Activated T-cell treated with anti-CD3 and anti-CD28 coated beads, Interleukin-2, amount 50 U/mL, for 72 hours (primary cell): ENCODE data around the gene UBE2I. TPM values are rescaled to one million over a fixed set of nuclear protein-coding genes. Genes with fewer than 3 reads are reported as not detected.
"Not testable (repeated sequence)": the region's sequence is repeated elsewhere in the genome, so short reads cannot be mapped to it uniquely, and the experiment has no call there.

Experiments used
- ATAC-seq, 2 donors: fragments of 150-1000 bp; cut with Tn5 transposase; replicated peaks in 1 of 2; 2 replicates each; pipeline ENCODE4 v1.10.0; 2021; ENCODE audit warnings: moderate library complexity in 2 of 2, mild to moderate bottlenecking in 1 of 2
- DNase-seq, 2 donors: peaks; one replicate each; pipeline ENCODE4 v3.0.0; 2021 to 2022; ENCODE audit warnings: mixed read lengths in 1 of 2
- H3K27ac Mint-ChIP-seq: one replicate; pipeline ENCODE4 v1.8.0; 2022; ENCODE audit warnings: mild to moderate bottlenecking, moderate library complexity, mixed read lengths
- H3K27me3 Mint-ChIP-seq: one replicate; pipeline ENCODE4 v1.8.0; 2022; ENCODE audit warnings: low read depth, mixed read lengths
- H3K36me3 Mint-ChIP-seq, 2 donors: one replicate each; pipeline ENCODE4 v1.8.0; 2022; ENCODE audit warnings: mixed read lengths in 2 of 2, mild to moderate bottlenecking in 1 of 2; ENCODE audit not compliant: insufficient read depth in 2 of 2
- H3K4me1 Mint-ChIP-seq: one replicate; pipeline ENCODE4 v1.8.0; 2022; ENCODE audit warnings: low read depth, mixed read lengths
- H3K4me3 Mint-ChIP-seq, 2 donors: one replicate each; pipeline ENCODE4 v1.8.0; 2022; ENCODE audit warnings: mild to moderate bottlenecking in 2 of 2, mixed read lengths in 2 of 2, moderate library complexity in 2 of 2
- H3K9me3 Mint-ChIP-seq, 2 donors: one replicate each; pipeline ENCODE4 v1.8.0; 2022; ENCODE audit warnings: mixed read lengths in 2 of 2
- total RNA-seq, 2 donors: library from RNA; stranded (reverse); gene quantifications; one replicate each; pipeline ENCODE4 v1.2.3, GENCODE V29; 2022

Gene UBE2I
- total RNA-seq, 2 donors from 2014 or later = 225 to 231 TPM

DNA sequence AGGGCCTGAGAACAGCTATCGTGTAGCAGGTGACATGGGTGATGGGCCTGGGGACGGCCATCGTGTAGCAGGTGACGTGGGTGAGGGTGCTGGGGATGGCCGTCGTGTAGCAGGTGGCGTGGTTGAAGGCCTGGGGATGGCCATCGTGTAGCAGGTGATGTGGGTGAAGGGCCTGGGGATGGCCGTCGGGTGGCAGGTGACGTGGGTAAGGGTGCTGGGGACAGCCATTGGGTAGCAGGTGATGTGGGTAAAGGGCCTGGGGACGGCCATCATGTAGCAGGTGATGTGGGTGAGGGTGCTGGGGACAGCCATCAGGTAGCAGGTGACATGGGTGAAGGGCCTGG, 38.1 kb upstream of the UBE2I start:
- H3K27ac Mint-ChIP-seq = no peak overlapping the region

DNA sequence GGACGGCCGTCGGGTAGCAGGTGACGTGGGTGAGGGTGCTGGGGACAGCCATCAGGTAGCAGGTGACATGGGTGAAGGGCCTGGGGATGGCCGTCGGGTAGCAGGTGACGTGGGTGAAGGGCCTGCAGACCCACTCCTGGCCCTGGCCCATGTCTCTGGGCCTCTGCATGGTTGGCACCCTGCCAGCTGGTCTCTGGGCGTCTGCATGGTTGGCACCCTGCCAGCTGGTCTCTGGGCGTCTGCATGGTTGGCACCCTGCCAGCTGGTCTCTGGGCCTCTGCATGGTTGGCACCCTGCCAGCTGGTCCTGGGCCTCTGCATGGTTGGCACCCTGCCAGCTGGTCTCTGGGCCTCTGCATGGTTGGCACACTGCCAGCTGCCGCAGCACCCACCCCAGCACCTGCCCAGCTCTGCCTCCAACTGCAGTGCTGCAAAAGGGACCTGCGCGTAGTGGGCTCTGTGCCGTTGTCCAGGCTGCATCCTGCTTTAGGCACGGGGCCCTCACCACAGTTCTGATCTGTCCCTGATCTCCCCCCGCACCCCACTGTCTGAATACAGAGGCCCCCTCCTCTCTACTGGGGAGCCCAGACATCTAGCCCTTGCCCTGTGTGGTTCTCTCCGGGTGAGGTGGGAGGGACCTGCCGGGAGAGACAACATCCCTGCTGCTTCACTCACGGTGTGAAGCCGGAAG, 37.6 kb upstream of the UBE2I start:
- ATAC-seq, H3K9me3 Mint-ChIP-seq, H3K4me3 Mint-ChIP-seq, H3K27me3 Mint-ChIP-seq, H3K27ac Mint-ChIP-seq, DNase-seq, H3K4me1 Mint-ChIP-seq, H3K36me3 Mint-ChIP-seq: not testable (repeated sequence)

More for the DNA sequence above, 38.1 kb upstream of the UBE2I start:
- Mint-ChIP-seq H3K27me3 (peaks cover 8% of the 10 kb centered on the region), H3K36me3 (no peaks in the 10 kb centered on the region), H3K4me3 (no peak overlapping the region), H3K4me1 (no peaks in the 10 kb centered on the region), H3K9me3 (no peaks in the 10 kb centered on the region)
- DNase-seq = no peak
- no peak for ATAC-seq

DNA sequence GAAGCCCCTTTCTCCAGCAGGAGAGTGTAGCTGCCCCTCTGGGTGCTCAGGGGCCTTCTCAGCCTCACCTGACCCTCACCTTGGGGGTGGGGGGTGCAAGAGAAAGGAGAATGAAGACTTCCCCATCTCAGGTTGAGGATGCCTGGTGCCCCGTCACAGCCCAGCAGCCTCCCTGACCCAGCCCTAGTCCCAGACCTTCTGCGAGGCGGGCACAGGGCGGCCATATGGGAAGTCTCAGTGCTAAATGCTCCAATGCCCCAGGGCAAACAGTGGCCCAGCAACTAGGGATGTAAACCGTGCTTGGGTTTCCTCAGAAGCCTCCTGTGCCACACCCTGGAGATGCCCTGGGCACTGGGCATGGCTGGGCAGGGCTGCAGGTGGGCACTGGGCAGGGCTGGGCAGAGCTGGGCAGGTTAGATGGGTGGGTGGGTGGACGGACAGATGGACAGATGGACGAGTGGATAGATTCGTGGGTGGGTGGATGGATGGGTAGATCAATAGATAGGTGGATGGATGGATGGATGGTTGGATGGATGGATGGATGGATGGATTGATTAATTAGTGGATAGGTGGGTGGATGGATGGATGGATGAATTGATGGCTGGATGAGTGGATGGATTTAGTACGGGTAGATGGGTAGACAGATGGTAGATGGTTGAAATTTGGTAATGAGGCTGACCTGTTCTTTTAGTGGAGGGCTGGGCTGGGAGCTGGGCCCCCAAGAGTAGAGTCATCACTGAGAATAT, 36.8 kb upstream of the UBE2I start:
- Mint-ChIP-seq H3K4me1 (no peaks in the 10 kb centered on the region), H3K27me3 (peaks cover 12% of the 10 kb centered on the region), H3K27ac (no peak overlapping the region), H3K9me3 (no peaks in the 10 kb centered on the region), H3K4me3 (no peak overlapping the region), H3K36me3 (no peaks in the 10 kb centered on the region)
- DNase-seq (no peak), ATAC-seq (no peak)

DNA sequence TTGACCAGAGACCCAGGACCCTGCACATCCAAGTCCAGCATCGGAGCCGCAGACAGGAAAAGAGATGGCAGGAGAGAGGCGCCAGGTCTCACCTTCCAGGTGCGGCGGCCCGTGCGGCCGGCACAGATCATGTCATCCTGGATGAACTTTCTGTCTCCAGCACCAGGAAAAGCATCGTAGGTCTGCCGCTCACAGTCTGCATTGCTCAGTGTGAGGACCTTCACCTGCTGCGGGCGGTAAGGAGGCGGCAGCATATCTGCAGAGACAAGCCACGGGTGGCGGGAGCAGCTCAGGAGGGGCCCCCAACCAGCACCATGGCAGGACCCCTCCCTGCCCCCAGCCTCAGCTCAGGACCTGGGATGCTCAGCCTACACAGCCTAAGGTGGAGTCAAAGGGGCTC, 35.6 kb upstream of the UBE2I start:
- Mint-ChIP-seq H3K4me3 (no peak overlapping the region), H3K9me3 (no peaks in the 10 kb centered on the region), H3K27ac (no peak overlapping the region), H3K4me1 (no peaks in the 10 kb centered on the region), H3K27me3 (peaks cover 14% of the 10 kb centered on the region), H3K36me3 (no peaks in the 10 kb centered on the region)
- ATAC-seq (no peak), DNase-seq (no peak)

DNA sequence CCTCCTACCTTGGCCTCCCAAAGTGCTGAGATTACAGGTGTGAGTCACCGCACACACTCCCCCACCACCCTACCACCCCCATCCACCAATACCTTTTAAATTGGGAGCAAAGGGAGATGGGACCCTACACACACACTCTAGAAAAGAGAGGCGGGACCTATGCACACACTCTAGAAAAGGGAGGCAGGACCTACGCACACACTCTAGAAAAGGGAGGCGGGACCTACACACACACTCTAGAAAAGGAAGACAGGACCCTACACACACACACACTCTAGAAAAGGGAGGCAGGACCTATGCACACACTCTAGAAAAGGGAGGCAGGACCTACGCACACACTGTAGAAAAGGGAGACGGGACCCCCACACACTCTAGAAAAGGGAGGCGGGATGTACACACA, 34.7 kb upstream of the UBE2I start:
- H3K4me3 Mint-ChIP-seq = no peak overlapping the region
- no peak overlapping the region for H3K27ac Mint-ChIP-seq
- no peak for DNase-seq
- H3K9me3 Mint-ChIP-seq = no peaks in the 10 kb centered on the region
- no peak for ATAC-seq
- peaks cover 14% of the 10 kb centered on the region for H3K27me3 Mint-ChIP-seq
- no peaks in the 10 kb centered on the region for H3K4me1 Mint-ChIP-seq
- H3K36me3 Mint-ChIP-seq = no peaks in the 10 kb centered on the region

DNA sequence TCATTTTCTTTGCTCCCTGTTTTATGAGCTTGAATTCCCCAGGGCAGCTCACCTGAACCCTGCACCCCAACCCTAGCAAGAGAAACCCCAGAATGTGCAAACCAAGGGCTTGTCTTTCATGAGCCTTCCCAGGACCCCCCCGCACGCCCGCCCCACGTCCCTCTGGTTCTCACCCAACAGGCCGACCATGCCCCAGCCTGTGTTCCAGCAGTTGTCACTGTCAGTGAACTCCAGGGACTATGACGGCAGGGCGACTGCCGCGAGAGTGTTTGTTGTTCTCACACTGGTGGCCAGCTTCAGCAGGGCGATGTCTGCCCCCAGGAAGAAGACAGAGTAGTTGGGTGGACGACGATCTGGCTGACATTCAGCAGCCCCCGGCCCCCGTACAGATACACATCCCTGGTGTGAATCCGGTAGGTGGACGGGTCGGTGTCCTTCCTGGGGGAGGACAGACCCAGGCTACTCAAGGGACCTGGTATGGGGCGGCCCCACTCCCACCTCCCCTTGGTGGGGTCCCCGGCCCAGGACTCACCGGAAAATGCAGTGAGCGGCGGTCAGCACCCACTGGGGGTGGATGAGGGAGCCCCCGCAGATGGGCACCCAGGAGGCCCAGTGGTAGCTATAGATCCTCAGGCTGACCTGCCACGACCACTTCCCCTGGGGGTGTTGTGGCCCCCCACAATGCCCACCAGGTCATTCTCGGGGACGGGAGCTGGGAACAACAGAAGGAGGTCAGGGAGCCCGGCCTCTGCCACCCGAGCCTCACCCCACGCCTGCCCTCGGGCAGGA, 33.5 kb upstream of the UBE2I start:
- peaks cover 14% of the 10 kb centered on the region for H3K27me3 Mint-ChIP-seq
- no peak overlapping the region for H3K4me3 Mint-ChIP-seq
- no peak for DNase-seq
- no peak for ATAC-seq
- no peak overlapping the region for H3K27ac Mint-ChIP-seq
- no peaks in the 10 kb centered on the region for H3K4me1 Mint-ChIP-seq
- H3K9me3 Mint-ChIP-seq = no peaks in the 10 kb centered on the region
- no peaks in the 10 kb centered on the region for H3K36me3 Mint-ChIP-seq

DNA sequence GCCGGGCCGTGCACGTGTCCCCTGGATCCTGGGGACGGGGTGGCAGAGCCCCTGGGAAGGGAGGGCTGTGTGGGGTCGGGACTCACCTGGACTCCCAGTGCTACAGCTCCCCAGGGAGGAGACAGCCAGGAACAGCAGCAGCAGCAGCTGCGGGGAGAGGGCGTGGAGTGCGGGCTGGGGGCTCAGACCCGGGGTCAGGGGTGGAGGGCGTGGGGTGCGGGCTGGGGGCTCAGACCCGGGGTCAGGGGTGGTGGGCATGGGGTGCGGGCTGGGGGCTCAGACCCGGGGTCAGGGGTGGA, 32.9 kb upstream of the UBE2I start:
- Mint-ChIP-seq H3K4me1 (no peaks in the 10 kb centered on the region), H3K27ac (no peak overlapping the region), H3K27me3 (peaks cover 14% of the 10 kb centered on the region), H3K4me3 (no peak overlapping the region), H3K36me3 (no peaks in the 10 kb centered on the region), H3K9me3 (no peaks in the 10 kb centered on the region)
- ATAC-seq (no peak), DNase-seq (no peak)

DNA sequence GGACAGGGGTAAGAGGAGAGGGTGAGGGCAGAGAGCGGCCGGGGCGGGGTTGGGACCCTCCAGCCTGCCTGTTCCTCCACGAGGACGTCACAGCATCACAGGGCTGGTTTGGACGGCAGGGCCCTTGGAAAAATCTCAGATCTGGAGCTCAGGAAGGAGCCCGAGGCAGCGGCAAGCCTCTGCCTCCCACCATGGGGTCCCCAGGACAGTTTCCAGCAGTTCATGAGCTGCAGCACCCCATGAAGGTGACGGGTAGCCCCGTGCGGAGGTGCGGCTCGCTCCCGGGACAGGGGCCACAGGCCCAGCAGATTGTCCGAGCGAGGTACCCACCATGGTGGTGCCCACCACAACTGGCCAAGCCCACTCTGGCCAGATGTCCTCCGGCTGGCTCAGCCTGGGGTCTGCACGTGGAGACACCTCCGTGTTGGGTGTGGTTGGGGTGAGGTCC, 32.3 kb upstream of the UBE2I start:
- peaks cover 14% of the 10 kb centered on the region for H3K27me3 Mint-ChIP-seq
- no peaks in the 10 kb centered on the region for H3K9me3 Mint-ChIP-seq
- no peak overlapping the region for H3K4me3 Mint-ChIP-seq

DNA sequence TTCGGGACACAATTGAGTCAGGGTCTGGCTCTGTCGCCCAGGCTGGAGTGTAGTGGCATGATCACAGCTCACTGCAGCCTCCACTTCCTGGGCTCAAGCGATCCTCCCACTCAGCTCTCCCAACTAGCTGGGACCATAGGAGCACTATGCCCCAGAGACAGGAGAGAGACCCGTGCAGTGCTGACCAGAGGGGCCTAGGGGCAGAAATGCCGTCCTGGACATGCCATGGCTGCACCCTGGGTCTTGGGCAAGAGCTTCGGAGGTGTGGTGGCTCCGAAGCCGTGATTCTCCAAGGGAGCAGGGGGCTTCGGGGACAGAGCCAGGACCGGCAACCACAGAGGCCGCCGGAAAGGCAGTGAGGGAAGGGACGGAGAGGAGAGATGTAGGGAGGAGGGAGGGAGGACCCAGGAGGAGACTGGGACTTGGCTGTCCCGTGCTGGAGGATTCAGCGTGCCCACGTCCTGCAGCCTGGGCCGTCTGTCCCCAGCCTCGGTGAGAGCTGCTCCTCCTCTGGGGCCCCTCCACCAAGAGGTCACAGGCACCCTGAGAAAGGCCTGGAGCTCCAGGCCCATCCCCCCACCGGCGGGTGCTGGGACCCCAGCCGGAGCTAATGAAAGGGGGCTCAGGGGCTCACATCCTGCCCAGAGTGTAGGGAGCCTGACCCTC, 31.7 kb upstream of the UBE2I start:
- no peaks in the 10 kb centered on the region for H3K9me3 Mint-ChIP-seq
- DNase-seq = no peak
- no peak overlapping the region for H3K27ac Mint-ChIP-seq
- no peak for ATAC-seq
- no peaks in the 10 kb centered on the region for H3K36me3 Mint-ChIP-seq
- no peaks in the 10 kb centered on the region for H3K4me1 Mint-ChIP-seq
- H3K4me3 Mint-ChIP-seq = no peak overlapping the region
- peaks cover 11% of the 10 kb centered on the region for H3K27me3 Mint-ChIP-seq

More for the DNA sequence above, 32.3 kb upstream of the UBE2I start:
- DNase-seq (no peak), ATAC-seq (no peak)
- Mint-ChIP-seq H3K27ac (no peak overlapping the region), H3K36me3 (no peaks in the 10 kb centered on the region), H3K4me1 (no peaks in the 10 kb centered on the region)

DNA sequence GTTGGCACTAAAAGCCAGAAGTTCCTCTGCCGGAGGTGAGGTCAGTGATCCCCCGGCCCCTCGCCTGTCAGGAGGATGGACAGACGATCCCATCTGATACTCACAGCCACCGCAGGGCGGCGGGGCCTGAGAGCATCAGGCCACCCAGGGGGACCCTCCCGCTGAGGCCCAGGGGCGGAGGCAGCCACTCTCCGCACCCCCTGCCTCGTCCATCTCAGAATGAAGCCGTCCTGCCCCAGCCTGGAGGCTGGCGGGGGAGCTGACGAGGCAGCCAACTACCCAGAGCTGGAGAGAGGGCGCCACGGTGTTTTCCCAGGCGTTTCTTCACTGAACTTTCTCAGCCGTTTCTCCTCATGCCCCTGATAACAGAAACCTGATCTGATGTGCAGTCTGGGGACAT, 31.0 kb upstream of the UBE2I start:
- ATAC-seq = no peak
- no peak for DNase-seq
- no peaks in the 10 kb centered on the region for H3K4me1 Mint-ChIP-seq
- peaks cover 6% of the 10 kb centered on the region for H3K27me3 Mint-ChIP-seq
- H3K27ac Mint-ChIP-seq = no peak overlapping the region
- H3K9me3 Mint-ChIP-seq = no peaks in the 10 kb centered on the region
- no peaks in the 10 kb centered on the region for H3K36me3 Mint-ChIP-seq
- no peak overlapping the region for H3K4me3 Mint-ChIP-seq

DNA sequence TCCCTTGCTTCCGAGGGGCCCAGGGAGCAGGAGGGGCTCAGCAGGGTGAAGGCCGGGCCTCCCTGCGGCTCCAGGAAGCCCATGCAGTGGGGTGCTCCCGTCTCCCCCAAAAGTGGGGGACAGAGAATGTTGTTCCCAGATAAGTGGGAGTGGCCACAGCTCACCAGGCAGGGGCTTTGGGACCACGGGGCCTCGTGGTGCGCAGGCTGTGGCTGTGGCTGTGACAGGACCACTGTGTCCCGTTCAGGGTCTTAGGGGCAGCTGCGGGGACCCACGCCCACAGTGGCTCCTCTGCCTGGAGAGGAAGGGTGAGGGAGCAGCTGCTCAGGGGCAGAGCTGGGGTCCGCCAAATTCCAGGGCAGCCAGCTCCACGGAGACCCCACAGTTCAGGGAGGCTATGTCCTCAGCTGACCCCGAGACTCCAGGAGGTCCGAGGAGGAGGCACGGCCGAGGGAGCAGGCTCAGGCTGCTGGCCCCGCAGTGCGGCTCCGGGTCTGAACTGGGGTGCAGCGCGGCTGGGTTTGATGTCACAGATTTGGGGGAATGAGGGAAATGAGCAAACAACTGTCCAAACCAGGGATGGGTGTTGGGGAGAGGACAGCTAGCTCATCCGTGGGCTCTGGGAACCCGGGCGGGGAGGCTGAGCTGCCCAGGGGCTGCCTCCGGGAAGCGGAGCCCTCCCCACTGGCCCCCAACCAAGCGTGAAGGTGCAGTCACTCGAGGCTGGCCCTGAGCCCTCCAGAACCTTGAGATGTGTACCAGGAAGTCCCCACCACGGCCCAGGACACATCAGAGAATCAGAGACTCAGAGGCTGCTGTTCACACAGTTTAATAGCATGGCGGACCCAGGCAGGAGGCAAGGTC, 30.1 kb upstream of the UBE2I start:
- Mint-ChIP-seq H3K4me1 (no peaks in the 10 kb centered on the region), H3K27me3 (peaks cover 6% of the 10 kb centered on the region), H3K9me3 (no peaks in the 10 kb centered on the region), H3K36me3 (no peaks in the 10 kb centered on the region), H3K27ac (no peak overlapping the region), H3K4me3 (no peak overlapping the region)
- no peak for ATAC-seq
- no peak for DNase-seq

DNA sequence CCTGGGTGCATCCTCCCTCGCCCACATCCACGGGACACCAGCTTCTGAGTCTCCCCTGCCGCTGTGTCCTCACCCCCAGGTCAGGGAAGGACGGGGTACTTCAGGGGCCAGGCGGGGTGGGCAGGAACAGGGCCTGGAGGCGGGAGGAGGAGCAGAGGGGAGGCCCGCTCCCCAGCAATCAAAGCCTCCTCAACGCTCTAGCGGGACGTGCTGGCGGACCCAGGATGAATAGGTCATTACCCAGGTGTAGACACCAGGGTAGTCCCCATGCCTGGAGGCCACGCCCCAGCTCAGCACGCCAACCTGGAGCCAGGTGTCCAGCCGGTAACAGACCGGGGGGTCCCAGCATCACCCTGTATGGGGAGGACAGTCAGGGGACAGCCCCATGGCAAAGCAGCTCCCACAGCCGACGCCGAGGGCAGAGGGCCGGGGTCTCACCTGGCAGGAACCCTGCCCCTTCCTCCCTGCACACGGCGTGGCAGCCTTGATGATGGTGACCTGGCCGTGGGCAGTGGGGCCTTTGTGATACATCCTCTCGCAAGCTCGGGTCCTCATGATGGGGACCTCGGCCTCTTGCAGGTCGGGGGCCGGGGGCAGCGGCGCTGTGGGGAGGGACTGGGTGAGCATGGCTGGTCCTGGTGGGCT, 29.4 kb upstream of the UBE2I start:
- no peak overlapping the region for H3K27ac Mint-ChIP-seq
- DNase-seq (no peak), ATAC-seq (no peak)
- no peaks in the 10 kb centered on the region for H3K4me1 Mint-ChIP-seq
- no peaks in the 10 kb centered on the region for H3K9me3 Mint-ChIP-seq
- H3K4me3 Mint-ChIP-seq = no peak overlapping the region
- no peaks in the 10 kb centered on the region for H3K36me3 Mint-ChIP-seq
- H3K27me3 Mint-ChIP-seq = peaks cover 6% of the 10 kb centered on the region
